Stimulated activated CD4-positive, alpha-beta T cell treated with anti-CD3 and anti-CD28 coated beads, Interleukin-15, amount 100 ng/mL, for 48 hours (primary cell): ENCODE data around the gene NLRP3.
"Not testable (repeated sequence)": the region's sequence is repeated elsewhere in the genome, so short reads cannot be mapped to it uniquely, and the experiment has no call there.

Source experiments
- DNase-seq, 2 donors: peaks; one replicate each; pipeline ENCODE4 v3.0.0-alpha.2; 2020; ENCODE audit warnings: low read depth in 2 of 2

Gene NLRP3

DNA sequence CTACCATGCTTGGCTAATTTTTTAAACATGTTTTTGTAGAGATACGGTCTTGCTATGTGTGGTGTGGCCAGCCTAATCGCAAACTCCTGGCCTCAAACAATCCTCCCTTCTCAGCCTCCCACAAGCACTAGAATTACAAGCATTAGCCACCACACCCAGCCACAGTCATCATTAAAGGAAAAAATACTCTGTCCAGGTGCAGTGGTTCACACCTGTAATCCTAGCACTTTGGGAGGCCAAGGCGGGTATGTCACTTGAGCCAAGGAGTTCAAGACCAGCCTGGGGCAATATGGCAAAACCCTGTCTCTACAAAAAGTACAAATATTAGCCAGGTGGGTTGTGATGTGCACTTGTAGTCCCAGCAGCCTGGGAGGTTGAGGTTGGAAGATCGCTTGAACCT, 25.0 kb upstream of the NLRP3 start:
- DNase-seq = no peak

DNA sequence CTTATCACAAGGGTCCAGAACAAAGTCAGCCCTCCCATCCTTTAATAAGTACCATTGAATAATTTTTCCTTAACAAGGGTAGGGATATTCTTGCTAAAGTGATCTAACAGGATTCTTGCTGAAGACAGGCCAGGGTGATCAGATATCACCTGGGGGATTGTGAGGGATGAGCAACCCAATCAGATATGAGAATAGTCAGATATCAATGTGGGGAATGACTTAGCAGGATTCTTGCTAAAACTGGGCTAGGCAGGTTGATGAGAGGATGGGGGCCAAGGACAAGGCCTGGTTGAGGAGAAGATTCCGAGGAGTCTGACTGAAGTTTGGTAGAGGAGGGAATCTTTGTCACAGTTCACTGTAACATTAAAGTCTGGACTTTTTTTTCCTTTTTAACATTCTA, 23.9 kb upstream of the NLRP3 start:
- DNase-seq = no peak

DNA sequence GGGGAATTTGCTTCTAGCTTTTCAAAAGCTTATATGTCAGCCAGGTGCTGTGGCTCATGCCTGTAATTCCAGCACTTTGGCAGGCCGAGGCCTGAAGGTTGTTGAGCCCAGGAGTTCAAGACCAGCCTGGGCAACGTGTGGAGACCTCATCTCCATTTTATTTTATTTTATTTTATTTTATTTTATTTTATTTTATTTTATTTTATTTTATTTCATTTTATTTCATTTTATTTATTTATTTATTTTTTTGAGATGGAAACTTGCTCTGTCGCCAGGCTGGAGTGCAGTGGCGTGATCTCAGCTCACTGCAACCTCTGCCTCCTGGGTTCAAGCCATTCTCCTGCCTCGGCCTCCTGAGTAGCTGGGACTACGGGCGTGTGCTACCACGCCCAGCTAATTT, 20.9 kb upstream of the NLRP3 start:
- not testable (repeated sequence) for DNase-seq

DNA sequence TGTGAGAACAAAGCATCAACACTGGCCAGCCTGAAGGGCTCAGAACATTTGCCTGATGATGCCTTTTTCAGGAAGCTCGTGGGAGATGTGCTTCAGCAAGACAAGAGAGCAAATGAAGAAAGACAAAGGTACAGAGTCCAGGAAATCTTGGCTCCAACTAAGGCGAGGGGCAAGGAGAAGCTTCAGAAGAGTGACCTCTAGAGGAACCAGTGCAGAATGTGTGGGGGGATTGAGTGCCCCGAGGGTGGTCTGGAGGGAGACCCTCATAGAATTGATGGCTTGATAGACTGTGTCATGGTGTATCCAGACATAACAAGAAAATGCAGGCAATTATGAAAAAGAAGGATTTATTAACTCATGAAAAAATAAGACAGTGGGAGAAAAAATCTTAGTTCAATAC, 15.3 kb upstream of the NLRP3 start:
- no peak for DNase-seq

DNA sequence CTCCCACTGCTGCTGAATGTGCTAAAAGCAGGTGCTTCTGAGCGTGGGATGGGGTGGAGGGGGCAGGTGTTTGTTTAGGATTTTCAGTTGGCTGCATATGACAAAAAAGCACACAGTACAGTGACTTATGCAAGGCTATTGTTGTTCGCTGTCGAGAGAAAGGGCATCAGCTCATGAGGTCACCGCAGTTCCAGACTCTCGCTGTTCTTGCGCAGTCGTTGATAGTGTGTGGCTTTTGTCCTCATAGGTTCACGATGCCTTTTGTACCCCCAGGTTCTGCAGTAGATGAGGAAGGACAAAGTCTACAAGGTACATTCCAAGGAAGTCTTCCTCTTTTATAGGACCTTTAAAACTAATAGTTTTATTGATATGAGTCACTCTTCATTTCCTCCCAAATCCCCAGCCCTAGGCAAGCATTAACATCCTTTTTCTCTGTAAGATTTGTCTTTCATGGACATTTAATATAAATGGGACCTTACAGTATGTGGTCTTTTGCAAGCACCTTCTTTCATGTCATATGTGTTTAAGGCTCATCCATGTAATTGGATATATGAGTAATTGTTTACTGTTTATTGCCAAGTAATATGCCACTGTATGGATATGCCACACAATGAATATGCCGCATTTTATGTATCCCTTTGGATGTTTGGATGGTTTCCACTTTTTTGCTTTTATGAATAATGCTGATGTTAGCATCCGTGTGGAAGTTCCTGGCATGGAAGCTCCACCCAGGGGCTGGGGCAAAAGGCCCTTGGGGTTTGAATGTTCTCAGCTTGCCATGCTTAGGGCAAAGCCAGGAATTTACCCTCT, 14.5 kb upstream of the NLRP3 start:
- DNase-seq = no peak

DNA sequence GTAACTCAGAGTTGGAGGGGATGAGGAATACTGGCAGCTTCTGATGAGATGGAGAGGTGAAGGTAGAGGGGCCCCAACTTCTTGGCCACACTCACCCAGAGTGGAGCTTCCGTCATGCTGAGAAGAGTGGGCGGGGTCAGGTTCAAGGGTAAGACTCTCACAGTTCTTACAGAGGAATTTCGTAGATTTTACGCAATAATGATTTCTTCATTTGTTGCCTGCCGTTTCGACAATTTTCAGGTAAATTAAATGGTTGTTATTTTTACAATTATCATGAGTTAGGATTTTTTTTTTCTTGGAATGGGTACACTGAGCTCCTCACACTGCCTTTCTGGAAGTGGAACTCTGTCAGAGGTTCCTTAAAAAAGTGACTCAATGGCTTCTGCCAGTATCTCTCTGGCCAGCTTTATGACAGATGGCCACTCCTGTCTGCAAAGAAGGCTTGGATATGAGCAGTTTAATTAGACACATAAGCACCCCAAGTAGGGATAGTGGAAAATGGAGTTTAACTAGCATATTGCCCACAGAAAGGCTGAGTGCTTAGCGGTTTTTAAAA, 13.8 kb upstream of the NLRP3 start:
- DNase-seq = no peak

DNA sequence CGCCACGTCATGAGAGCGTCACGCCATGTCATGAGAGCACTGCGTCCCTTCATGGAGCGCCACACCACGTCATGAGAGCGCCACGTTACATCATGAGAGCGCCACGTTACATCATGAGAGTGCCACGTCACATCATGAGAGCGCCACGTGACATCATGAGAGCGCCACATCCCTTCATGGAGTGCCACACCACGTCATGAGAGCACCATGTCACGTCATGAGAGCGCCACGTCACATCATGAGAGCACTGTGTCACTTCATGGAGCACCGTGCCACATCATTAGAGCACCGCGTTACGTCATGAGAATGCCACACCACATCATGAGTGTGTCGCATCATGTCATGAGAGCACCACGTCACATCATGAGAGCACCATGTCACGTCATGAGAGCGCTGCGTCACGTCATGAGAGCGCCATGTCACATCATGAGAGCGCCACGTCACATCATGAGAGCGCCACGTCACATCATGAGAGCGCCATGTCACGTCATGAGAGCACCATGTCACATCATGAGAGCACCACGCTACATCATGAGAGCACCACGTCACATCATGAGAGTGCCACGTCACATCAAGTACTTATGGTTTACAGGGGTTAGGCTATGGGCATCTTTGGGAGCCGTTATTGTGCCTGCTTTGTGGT, 9.8 kb upstream of the NLRP3 start:
- no peak for DNase-seq

DNA sequence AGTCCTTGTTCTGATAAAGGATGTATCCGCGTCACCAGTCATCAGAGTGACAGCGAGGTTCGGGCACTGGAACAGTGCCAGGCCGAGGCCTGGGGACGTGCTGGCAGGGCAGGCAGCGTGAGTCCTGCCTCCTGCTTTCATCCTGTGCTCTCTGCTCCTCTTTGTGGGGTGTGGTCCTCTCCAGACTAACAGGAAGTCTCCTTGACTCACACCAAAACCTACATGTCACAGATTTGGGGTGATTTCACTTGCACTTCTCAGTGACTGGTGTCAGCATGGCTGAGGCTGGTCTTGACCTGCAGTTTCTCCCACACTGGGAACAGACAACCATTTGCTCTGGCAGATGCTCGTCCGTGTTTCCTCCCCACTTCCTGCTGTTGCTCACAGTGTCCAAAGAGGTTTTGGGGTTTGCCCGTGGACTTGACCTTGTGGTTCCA, 8.8 kb upstream of the NLRP3 start:
- peak; percentile 61 to 62 for DNase-seq

DNA sequence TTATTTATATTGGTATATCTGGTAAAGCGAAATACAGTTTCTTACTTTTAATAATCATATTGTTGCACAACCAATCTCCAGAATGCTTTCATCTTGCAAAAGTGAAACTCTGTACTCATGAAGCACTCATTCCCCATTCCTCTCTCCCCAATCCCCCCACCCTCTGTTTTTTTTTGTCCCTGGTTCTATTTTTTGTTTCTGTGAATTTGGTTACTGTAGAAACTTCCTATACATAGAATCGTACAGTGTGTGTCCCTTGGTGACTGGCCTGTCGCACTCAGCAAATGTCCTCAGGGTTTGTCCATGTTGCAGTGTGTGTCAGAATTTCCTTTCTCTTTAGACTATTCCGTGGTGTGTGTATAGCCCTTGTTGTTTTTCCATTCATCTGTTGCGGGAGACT, 7.9 kb upstream of the NLRP3 start:
- no peak for DNase-seq

DNA sequence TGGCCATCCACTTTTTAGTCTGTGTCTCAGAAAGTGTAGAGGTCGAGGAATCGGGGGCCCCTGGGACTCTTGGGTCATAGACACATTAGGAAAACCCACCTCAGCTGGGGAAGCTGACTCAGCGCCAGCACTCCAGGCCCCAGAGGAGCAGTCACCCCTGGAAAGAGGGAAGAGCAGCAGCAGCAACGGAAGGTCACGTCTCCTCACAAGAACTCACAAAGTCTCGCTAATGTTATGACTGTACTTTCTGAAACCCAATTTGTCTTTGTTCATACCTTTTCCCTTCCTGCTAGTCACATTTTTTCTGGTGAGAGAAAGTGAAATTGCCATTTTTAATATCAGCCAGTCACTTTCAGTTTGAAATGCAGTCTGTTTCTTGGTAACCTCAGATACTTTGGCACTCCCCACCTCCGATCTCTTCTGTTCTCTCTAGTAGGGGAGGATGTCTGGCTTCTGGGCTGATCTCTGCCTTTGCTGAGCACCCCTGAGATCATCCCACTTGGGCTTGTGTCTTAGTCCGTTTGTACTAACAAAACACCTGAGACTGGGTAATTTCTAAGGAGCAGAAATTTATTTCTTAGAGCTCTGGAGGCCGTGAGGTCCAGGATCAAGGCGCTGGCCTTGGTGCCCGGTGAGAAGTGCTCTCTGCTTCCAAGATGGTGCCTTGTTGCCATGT, 6.0 kb upstream of the NLRP3 start:
- DNase-seq = peak in 1 of 2 donors; percentile 13

DNA sequence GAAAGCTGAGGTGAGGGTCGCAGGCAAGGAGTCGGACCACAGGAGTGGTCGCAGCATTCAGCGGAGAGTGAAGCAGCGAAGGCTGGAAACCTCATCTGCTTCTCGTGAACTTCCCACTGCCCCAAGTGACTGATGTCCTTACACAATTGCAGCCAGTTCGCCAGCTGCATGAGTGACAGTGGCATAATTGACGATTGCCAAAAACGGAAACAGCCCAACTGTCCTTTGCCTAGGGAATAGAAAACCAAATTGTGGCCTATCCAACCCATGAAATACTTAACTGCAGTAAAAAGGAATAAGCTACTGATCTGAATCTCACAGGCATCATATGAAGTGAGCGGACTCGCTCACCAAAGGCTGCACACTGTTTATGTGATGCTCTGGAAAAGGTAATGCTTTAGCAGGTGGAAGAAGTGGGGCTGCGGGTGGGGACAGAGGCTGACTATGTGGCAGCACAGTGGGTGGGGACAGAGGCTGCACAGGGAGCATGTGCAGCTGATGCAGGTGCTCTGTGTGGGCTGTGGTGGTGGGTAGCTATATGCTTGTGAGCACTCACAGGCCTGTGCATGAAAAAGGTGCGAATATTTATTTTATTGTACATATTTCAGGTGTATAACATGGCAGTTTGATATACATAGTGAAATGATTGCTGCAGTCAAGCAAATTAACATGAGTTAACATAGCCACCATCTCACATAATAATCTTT, 4.2 kb upstream of the NLRP3 start:
- no peak for DNase-seq

DNA sequence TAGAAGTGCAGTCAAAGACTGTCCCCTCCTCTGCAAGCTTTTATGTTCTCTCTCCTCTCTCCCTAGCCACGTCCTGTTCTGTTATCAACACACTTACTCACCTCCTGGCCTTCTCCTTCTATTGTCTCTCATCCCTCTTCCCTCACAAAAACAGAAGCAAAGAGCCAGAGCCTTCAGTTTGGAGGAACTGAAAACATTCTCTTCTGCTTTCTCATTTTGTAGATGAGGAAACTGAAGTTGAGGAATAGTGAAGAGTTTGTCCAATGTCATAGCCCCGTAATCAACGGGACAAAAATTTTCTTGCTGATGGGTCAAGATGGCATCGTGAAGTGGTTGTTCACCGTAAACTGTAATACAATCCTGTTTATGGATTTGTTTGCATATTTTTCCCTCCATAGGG, 1.9 kb downstream of the NLRP3 start:
- no peak for DNase-seq

DNA sequence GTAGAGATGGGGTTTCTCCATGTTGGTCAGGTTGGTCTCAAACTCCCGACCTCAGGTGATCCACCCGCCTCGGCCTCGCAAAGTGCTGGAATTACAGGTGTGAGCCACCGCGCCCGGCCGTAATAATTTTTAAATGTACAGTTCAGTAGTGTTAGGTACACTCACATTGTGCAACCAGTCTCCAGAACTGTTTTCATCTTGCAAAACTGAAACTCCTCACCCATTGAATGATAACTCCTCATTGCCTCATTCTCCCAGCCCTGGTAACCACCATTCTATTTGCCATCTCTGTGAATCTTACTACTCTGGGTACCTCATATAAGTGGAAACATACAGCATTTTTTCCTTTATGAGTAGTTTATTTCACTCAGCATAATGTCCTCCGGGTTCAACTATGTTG, 3.4 kb downstream of the NLRP3 start:
- no peak for DNase-seq

DNA sequence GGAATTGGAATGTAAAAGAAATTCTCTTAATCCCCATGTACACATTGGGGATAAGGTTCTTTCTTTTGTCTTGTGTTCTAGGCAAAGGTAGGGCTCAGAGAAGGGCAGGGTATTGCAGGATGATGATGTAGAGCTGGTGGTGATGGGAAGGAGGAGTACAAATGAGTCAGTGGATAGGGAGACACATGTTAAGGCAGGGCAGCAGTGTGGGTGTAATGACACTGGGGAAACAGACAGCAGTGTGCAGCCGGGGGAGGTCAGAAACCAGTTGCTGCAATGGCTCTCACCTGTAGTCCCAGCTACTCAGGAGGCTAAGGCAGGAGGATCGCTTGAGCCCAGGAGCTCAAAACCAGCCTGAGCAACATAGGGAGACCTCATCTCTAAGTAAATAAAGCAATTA, 5.1 kb downstream of the NLRP3 start:
- DNase-seq = peak; percentile 23 to 31

DNA sequence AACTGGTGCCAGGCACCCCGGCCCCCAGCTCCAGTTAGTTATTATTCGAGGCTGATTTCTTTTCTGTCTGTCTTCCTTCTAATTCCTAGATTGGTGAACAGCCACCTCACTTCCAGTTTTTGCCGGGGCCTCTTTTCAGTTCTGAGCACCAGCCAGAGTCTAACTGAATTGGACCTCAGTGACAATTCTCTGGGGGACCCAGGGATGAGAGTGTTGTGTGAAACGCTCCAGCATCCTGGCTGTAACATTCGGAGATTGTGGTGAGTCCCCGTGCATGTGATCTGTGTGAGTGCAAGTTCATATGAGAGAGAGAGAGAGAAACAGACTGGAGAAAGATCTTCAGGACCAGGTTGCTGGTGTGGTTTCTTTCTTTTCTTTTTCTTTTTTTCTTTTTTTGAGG, 13.5 kb downstream of the NLRP3 start:
- no peak for DNase-seq

DNA sequence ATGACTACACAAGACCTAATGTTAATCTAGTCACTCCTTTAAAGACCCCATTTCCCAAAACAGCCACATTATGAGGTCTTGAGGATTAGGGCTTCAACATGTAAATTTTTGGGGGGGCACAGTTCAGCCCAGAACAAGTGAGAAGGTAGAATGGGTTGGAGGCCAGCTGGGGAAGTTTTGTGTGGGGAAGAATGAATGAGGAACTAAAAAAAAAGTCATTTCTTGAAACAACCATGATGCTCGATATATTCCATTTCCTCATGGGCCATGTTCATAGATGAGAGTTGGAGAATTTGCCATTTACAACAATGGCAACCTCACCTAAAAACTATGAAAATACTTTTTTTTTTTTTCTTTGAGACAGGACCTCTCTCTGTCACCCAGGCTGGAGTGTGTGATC, 14.5 kb downstream of the NLRP3 start:
- no peak for DNase-seq

DNA sequence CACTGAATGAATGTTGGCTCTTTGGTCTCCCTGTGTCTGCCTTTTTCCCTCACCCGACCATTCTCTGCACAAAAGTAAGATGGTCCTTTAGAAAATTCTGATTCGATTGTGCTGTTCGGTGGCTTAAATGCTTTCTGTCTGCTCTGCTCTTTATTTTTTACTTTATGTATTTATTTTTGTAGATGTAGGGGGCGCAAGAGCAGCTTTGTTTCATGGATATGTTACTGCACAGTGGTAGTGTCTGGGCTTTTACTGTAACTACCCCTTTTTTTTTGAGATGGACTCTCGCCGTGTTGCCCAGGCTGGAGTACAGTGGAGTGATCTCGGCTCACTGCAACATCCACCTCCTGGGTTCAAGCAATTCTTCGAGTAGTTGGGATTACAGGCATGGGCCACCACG, 15.7 kb downstream of the NLRP3 start:
- DNase-seq = no peak

DNA sequence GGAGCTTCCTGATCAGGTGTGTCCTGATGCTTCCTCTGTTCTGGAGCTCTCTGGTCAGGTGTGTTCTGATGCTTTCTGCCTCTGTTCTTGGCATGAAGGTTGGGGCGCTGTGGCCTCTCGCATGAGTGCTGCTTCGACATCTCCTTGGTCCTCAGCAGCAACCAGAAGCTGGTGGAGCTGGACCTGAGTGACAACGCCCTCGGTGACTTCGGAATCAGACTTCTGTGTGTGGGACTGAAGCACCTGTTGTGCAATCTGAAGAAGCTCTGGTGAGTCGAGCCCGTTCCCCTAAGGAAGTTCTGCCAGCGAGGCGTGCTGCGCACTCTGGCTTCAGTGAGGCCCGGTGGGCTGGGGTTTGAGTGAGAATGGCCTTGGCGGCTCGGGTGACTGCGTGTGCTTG, 18.0 kb downstream of the NLRP3 start:
- DNase-seq = no peak

DNA sequence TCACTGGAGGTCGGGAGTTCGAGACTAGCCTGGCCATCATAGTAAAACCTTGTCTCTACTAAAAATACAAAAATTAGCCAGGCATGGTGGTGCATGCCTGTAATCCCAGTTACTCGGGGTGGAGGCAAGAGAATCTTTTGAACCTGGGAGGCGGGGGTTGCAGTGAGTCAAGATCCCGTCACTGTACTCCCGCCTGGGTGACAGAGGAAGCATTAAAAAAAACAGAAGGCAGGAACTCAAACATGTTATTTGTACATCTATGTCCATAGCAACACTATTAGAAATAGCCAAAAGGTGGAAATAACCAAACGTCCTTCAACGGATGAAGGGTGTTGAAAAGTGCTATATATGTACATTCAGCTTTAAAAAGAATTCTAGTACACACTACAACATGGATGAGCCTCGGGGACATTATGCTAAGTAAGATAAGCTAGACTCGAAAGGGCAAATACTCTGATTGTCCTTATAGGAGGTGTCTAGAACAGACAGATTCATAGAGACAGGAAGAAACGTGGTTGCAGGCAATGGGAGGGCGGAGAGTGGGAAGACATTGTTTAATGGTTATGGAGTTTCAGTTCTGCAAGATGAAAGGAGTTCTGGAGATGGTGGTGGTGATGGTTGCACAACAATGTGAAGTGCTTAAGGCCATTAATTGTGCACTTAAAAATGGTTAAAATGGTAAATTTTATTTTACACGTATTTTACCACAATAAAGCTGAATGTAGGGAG, 19.2 kb downstream of the NLRP3 start:
- no peak for DNase-seq

DNA sequence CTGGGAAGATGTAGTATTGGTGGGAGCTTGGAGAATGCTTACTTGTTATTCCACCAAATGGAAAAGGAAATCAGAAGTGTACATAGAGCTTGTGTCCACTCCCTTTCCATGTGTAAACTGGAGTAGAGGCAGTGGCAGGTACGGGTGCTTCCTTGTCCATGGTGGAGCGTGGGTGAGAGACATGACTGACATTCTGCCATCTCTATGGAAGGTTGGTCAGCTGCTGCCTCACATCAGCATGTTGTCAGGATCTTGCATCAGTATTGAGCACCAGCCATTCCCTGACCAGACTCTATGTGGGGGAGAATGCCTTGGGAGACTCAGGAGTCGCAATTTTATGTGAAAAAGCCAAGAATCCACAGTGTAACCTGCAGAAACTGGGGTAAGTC, 19.8 kb downstream of the NLRP3 start:
- DNase-seq = no peak
